Measurements from ENCODE around the gene PRPF19. TPM values are rescaled to one million over a fixed set of nuclear protein-coding genes. Genes with fewer than 3 reads are reported as not detected.
"Not testable (repeated sequence)": the region's sequence is repeated elsewhere in the genome, so short reads cannot be mapped to it uniquely, and the experiment has no call there.

PRPF19 gene
- total RNA-seq, 1 experiment from 2014 or later, result 56.3 TPM

DNA sequence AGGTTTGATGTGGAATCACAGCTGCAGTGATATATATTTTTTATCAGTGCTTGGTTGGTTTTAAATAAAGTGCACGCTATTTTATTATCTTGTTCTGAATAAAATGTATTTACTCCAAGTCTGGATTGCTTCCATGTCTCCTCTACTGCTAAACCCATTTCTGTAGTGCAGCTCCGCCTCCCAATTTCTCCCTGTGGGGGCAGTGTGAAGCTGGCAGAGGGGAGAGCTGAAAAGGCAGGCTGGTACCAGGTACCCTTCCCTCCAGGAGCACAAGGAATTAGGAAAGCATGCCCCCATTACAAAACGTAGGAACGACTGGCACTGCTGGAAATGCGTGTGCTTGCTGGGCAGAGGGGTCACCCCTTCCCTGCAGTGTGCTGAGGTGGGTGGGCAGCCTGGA, 16.9 kb upstream of the PRPF19 start:
- no peak for DNase-seq (ENCODE audit: low spot score)

DNA sequence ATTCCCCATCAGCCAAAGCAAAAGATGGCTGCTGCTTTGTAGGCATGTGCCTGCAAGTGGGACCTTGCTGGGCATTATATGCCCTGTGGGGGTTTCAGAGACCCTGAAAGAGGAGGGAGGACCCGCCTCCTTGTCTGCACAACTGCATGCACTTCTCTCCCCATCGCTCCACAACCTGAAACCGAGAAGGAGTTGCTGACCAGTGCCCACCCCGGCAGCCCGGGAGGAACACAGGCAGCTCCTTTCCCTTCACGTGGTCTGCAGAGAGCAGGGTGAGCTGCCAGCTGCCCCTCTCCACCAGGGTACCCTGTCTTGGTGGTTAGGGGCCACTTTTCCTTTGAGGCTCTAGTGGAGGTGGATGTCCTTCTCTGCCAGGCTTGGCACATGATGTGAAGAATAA, 16.5 kb upstream of the PRPF19 start:
- DNase-seq (ENCODE audit: low spot score), result no peak

- no peak for DNase-seq (ENCODE audit: low spot score)
Measured at GRCh38 chr11:60921777-60922335, 15.5 kb upstream of the PRPF19 start.

- DNase-seq (ENCODE audit: low spot score), result no peak
Measured at GRCh38 chr11:60921259-60921658, 14.9 kb upstream of the PRPF19 start.

DNA sequence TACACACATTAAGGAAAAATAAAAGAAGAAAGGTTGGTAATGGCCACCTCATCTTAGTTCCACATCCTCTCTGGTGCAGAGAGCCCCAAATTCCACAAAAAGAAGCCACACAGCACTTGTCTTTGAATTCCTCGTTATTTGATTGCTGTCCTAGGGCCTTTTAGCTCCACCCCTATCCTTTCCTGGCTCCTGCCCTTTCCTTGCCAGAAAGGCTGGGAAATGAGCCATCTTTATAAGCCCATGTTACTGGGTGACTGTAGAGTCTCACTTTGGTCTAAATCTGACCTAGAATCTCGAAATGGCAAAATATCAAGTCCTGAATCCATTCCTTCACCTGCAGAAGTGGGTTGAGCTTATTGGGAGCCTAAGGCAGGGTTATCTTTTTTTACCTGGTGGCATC, 13.6 kb upstream of the PRPF19 start:
- no peak for DNase-seq (ENCODE audit: low spot score)

- DNase-seq (ENCODE audit: low spot score), result no peak
Measured at GRCh38 chr11:60919320-60919719, 12.9 kb upstream of the PRPF19 start.

DNA sequence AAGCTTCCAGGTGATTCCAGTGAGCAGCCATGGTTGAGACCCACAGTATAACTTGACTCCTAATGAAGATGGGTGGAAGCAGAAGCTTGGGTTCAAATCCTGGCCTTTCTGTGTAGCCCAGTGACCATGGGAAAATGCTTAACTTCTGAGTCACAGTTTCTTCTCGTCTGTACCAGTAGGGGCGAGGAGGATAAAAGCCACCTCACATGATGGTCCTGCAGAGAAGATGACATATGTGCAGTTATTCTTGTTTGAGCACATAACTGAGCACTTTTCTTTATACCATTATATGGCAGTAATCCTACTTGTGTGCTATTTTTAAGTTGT, 12.5 kb upstream of the PRPF19 start:
- DNase-seq (ENCODE audit: low spot score), result peak; percentile 45

DNA sequence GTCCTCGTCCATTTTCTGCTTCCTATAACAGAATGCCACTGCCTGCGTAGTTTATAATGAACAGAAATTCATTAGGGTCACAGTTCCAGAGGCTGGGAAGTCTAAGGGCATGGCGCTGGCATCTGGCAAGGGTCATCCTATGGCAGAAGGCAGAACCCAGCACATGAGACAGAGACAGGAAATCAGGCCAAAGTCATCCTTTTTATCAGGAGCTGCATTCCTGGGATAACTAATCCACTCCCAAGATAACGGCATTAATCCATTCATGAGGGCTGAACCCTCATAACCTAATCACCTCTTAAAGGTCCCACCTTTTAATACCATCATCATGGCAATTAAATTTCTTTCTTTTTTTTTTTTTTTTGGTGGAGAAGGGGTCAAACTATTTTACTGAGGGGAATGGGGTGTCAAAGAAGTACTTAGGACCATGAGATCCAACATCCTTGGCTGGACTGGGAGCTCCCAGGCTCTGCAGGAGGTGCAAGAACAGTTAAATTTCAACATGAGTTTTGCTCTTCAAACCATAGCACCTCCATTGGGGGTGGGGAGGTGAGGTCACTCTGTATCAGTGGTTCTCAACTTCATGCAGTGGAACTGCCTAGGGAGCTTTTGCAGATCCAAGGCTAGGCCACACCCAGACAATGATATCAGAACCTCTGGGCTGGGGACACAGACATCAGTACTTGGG, 12.0 kb upstream of the PRPF19 start:
- DNase-seq (ENCODE audit: low spot score), result no peak

DNA sequence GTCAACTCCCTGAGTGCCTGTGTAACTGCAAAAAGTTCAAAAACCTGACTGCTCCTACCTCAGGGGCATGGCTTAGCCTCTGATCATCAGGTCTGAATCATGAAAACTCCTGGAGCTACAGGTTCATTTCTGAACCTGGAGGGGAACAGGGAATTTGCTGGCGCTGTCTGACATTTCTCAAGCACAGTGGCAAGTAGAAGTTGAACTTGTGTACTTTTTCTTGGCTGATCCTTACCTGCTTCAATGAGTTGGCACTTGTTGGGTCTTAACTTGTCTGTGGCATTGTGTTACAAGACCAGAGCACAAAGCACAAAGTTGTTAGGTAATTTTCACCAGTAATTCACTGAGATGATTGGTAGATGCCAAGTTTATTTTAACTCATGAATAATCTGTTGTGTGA, 10.9 kb upstream of the PRPF19 start:
- DNase-seq (ENCODE audit: low spot score), result no peak

DNA sequence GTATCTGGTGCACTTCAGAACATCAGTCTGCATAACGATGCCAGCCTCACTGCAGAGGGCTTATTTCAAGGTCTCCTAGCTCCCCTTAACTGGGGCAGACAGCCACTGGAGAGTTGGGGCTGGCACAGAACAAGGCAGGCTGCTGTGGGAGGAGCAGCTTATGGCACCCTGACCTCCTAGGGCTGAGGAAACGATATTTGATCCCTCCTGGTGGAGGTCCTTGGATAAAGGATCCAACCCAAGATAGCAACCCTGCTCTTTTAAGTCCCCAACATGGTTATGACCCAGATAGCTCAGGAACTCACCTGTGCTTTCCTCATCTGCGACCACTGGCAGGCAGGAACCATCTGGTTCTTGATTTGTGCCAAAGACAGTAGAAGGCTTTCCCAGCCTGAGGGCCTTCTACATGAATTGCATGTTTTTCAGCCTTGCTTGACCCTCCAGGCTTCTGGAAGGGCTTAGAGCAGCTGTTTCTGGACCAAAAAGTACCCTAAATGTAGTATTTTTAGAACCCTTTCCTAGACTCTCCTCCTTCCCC, 10.4 kb upstream of the PRPF19 start:
- no peak for DNase-seq (ENCODE audit: low spot score)

DNA sequence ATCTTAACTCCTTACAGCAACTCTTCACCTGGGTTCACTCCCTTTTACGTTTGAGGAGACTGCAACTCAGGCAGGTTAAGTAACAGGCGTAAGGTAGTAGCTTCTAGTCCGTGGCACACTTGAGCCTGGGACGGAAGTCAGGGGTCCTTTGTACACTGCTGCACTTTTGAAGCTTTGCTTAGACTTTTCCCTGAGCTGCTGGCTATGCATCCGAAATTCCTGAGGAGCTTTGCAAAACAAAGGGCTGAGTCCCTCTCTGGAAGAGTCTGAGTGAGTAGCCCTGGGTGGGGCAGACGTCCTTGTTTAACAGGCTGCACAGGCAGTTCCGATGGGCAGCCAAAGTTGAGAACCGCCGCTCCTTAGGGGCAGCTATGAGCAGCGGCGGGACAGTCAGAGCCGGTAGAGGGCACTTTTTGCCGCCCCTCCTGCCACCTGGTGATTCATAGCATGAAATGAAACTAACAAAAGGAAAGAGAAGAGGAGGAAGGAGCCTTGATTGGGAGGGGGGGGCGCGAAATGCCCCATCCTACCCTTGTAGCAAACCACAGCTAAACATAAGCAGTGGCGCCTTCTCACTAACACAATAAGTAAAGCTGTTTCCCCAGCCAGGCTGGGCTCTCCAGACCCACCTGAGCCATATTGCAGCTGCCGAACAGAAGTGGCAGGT, 9.0 kb upstream of the PRPF19 start:
- DNase-seq (ENCODE audit: low spot score), result peak; percentile 75

GRCh38 chr11:60914633-60915247, 8.4 kb upstream of the PRPF19 start:
- peak; percentile 12 for DNase-seq (ENCODE audit: low spot score)

GRCh38 chr11:60913793-60914632, 7.6 kb upstream of the PRPF19 start, which contains the start of gene TMEM109:
Gene TMEM109, plus strand, starts transcription at chr11:60914158. Its CDS starts 5,536 bp downstream, at chr11:60919694.
- peak; percentile 82 for DNase-seq (ENCODE audit: low spot score)

- DNase-seq (ENCODE audit: low spot score), result no peak
Measured at GRCh38 chr11:60912851-60913528, 6.6 kb upstream of the PRPF19 start.

DNA sequence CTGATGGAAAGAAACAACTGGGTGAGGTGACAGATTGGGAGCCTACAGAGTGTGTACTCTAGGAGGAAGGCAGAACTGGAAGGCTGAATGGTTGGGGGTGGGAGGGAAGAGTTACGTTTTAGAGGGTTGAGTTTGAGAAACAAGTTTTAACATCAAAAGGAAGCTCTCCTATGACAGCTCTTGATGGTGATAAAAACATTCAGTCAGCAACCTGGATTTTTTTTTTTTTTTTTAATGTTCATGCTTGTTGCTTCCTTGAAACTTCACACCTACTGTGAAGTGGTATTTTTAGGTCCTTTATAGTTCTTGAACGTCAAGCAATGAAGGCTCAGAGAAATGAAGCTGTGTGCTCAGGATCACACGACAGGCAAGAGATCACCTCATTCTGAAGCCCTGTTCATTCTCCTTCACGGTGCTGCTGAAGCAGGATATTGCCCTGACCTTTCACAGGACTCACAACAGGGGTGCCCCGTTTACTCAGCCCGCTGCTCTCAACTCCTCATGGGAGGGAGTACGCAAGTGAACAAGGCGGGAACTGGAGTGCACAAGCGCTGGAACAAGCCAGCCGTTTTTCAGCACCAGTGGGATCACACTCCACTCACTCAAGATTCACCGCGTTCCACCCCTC, 6.0 kb upstream of the PRPF19 start:
- DNase-seq (ENCODE audit: low spot score), result no peak

GRCh38 chr11:60910711-60911380, 4.5 kb upstream of the PRPF19 start:
- no peak for DNase-seq (ENCODE audit: low spot score)

DNA sequence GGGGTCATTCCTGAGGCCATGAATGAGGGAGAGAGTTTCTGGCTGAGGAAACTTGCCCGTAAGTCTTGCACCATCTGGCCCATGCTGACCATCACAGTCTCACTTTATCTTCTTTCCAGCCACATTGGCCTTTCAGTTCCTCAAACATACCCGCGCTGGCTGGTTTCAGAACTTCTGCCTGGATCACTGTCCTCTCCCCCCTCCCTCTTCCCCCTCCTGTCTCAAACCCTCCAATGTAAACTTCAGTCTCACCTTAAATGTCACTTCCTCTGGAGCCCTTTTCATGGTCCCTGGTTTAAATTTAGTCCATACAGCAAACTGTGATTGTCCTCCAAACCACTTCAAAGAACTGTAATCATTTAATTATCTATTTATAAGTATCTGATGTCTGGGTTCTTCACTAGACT, 3.9 kb upstream of the PRPF19 start:
- no peak for DNase-seq (ENCODE audit: low spot score)

- DNase-seq (ENCODE audit: low spot score), result not testable (repeated sequence)
Measured at GRCh38 chr11:60909680-60910280, 3.4 kb upstream of the PRPF19 start.

DNA sequence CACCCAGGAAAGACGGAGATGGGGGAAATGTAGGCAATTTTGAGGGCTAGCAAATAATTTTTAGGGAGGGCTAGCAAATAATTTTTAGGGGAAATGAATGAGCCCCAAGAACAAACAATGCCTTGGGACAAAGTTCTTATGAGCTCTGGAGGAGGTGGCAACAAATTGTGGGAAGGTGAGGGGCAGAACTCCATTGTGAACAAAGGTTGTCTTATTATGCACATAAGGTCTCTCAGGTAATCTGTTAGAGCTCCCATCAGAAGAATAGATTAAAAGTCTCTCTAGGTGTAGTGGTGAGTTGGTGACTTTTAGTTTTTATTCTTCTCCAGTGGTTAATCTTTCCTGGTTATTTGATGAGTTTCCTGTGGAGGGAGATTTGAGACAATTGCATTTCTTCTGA, 2.4 kb upstream of the PRPF19 start:
- no peak for DNase-seq (ENCODE audit: low spot score)

Measured in A172 (cell line).